GM18517 (cell line): ENCODE results near the gene AURKA.
A peak's percentile ranks its signal among the peaks of the same experiment; 100 is the strongest.
"Not testable (repeated sequence)": the region's sequence is repeated elsewhere in the genome, so short reads cannot be mapped to it uniquely, and the experiment has no call there.

Source experiments
- ATAC-seq: cut with Tn5 transposase; IDR thresholded peaks from one replicate; pipeline ENCODE4 v1.9.1; 2021; ENCODE audit warnings: mild to moderate bottlenecking, moderate library complexity; ENCODE audit not compliant: unreplicated experiment

AURKA gene

DNA sequence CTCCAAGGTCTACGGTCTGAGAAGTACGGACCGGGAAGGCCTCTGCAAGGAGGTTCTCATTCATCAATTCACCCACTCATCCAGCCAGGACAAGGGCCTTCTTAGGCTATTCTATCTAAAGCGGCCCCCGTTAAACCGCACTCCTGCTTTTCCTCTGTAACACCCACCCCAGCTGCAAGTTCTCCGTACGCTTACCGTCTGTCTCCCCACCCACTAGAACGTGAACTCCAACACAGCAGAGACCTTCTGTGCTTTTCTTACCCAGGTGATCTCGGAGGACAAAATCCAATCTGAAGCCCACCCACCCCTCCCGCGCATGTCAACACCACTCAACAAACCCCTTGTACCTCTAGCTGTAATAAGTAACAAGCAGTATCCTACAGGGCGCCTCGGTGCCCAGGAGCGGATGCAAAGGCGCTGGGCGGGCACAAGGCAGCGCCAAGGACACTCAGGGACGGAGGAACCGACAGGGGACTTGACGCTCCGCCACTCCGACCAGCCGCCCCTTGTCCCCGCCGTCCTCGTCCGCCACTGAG lies 351 bp downstream of the AURKA start:
- peak; percentile 26 for ATAC-seq

GRCh38 chr20:56391037-56391436 lies 978 bp downstream of the AURKA start:
- ATAC-seq, result no peak

DNA sequence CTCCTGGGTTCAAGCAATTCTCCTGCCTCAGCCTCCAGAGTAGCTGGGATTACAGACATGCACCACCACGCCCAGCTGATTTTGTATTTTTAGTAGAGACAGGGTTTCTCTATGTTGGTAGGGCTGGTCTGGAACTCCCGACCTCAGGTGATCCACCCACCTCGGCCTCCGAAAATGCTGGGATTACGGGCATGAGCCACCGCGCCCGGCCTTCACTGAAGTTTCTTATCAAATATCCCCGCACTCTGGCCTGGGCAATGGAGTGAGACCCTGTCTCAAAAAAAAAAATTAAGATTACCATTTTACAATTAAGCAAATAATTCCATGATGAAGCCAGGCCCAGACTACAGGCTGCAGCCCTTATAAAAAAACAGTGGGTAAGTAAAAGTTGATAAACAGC lies 1.6 kb downstream of the AURKA start:
- ATAC-seq, result not testable (repeated sequence)

DNA sequence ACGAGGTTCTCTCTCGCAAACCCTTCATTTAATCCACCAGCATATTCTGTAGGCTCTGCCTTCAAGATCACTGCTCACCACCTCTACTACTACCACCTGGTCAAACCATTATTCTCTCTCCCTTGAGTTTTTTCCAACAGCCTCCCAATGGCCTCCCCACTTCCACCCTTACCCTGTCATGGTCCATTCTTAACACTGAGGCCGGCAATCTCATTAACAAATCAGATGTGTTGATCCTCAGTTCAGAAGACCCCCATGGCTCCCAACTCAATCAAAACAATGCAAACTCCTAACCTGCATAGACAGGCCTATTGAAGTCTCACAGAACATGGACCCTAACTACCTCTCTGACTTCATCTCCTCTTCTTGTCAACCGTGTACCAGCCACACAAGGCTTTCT lies 2.2 kb downstream of the AURKA start:
- ATAC-seq, result no peak

DNA sequence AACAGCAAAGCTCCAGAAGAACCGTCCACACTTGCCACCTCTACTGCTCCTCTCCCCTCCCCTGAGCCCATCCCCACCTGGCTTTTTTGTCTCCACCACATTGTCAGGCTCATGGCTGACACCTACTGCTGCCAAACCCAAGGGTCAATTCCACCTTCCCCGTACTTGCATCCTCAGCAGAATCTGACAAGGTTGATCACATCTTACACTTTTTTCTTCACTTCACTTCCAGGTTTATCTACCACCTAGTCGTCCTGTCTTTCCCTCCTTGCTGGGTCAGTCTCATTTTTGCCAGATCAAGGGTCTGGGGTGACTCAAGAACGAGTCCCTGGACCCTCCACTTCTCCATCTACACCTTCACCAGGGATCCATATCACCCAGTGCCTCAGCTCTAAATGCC lies 3.1 kb downstream of the AURKA start:
- ATAC-seq, result no peak

- ATAC-seq, result no peak
Observed at GRCh38 chr20:56386219-56386618, 5.8 kb downstream of the AURKA start.

GRCh38 chr20:56385130-56385529 lies 6.9 kb downstream of the AURKA start:
- no peak for ATAC-seq

DNA sequence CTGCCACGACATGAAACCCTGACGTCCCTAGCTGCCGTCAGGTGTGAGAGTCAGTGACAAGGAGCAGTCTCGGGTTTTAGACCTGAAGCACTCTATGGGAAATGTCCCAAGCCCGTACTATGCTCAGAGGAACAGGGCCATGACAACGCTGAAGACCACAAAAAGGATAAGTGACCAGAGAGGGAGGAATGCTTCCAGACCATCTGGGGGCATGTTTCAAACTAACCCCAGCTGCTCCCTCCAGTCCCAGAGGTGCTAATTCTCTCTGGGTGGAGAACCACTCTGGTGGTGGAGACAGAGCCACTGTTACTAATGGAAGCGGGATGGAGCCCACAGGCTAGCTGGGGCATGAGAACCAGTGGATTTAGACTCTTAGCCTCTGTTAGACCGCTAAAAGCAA lies 8.7 kb downstream of the AURKA start:
- no peak for ATAC-seq

GRCh38 chr20:56382696-56383095 lies 9.3 kb downstream of the AURKA start:
- ATAC-seq, result no peak

- ATAC-seq, result no peak
Observed at GRCh38 chr20:56381501-56381900, 10.5 kb downstream of the AURKA start.

DNA sequence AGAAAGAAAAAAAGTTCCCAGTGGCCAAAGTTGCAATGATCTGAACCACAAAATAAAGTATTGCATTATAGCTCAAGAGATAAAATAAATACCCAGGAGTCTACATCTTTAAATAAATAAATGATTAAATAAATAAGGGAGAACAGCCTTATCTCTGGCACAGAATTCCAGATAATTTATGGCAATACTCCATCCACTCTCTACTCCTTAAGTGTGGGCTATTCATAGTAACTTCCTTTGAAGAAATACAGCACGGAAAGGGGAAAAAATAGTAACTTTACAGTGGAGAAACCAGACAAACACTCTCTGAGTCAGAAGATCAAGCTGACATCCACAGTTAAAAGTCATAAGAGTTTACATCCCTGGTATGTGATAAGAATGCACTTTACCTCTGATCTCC lies 11.6 kb downstream of the AURKA start:
- no peak for ATAC-seq

GRCh38 chr20:56378386-56378785 lies 13.6 kb downstream of the AURKA start:
- ATAC-seq, result no peak

- no peak for ATAC-seq
Observed at GRCh38 chr20:56376331-56376730, 15.7 kb downstream of the AURKA start.

DNA sequence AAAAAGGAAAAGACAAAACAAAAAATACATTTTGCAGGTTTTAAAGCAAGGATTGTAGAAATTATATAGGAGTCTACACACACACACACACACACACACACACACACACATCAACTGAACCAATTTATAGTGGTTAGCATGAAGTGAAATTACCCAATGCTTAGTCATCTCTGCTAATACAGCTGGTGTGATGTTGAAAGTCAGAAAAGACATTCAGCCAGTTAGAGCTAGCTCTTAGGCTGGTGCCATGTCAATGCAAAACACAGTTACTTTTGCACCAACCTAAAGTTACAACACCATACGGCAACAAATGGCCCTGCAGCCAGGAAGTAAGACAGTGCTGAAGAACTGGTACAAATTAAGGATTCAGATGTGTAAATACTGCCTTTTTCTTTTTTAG lies 18.1 kb downstream of the AURKA start:
- ATAC-seq, result no peak

GRCh38 chr20:56372850-56373249 lies 19.2 kb downstream of the AURKA start:
- no peak for ATAC-seq

- no peak for ATAC-seq
Observed at GRCh38 chr20:56371977-56372376, 20.0 kb downstream of the AURKA start.

DNA sequence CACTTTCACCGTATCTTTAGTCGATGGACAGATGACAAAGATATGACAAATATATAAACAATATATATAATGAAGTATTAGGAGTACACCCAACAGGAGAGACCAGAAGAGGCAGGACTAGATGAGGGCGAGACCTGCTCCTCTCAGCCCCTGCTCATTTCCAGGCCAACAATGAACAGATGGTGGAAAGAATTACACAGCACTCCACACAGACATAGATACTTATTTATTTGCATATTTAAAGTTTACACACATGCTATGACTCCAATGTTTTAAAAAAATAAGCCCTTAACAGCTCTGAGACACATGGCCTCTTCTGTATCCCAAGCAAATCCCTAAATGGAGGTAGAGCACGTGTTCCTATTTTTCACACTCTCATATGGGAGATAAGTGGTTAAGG lies 22.8 kb downstream of the AURKA start:
- ATAC-seq, result no peak

- ATAC-seq, result no peak
Observed at GRCh38 chr20:56368351-56369134, 23.5 kb downstream of the AURKA start.

GRCh38 chr20:56363491-56363890 lies 28.5 kb downstream of the AURKA start:
- ATAC-seq, result no peak

DNA sequence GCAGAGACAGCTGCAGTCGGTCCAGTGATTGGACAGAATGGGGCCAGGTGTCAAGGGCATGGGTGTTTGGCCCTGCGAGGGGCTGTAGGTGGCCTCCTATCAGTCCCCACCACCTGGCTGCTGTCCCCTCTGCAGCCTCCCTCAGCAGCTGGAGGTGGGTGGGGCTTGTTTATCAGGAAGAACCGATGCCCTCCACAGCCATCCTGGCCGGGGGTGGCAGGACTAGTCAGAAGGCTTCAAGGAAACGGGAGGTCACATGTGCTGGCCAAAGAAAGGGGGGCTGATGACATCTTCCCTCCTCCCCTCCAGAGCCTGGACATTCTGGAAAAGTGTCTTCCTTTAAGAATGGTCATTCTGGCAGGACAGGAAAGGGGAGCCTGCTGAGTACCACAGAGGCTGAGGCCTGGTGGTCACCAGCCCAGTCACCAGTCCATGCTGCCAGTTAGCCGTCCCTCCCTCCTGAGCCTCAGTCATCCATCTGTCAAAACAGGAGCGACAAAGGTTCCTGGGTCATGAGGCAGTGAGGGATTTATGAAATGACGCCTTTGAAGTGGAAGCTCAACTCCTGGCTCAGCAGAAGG lies 29.1 kb downstream of the AURKA start:
- no peak for ATAC-seq

DNA sequence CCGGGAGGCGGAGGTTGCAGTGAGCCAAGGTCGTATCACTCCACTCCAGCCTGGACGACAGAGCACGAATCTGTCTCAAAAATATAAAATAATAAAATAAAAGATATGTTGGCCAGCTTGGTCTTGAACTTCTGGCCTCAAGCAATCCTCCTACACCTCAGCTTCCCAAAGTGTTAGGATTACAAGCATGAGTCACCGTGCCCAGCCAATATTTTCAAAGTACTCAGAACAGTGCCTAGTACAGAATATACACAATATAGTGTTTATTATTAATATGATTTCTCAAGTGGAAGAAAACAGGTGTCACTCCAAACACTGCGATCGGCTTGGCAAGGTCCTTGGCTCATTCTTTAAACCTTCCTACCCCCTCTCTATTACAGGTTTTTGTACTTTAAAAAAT lies 30.1 kb downstream of the AURKA start:
- no peak for ATAC-seq

DNA sequence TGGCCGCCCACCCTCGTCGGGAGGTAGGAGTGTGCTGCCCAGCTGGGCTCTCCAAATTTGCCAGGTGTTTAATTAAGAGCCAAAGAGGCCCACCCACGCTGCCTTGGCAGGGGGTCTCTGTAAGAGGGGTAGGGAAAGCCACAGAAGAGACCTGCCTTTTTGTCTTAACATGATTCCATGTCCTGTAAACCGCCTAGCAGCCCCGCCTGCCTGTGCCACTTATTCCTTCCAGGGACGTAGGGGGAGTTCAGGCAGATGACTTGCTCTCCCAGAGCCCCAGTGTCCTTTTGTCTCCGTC lies 31.2 kb downstream of the AURKA start:
- ATAC-seq, result no peak
